ENCODE results near the gene NXPH4. TPM values are rescaled to one million over a fixed set of nuclear protein-coding genes. Genes with fewer than 3 reads are reported as not detected.

Gene NXPH4
- total RNA-seq, 4 donors from 2014 or later: not detected

DNA sequence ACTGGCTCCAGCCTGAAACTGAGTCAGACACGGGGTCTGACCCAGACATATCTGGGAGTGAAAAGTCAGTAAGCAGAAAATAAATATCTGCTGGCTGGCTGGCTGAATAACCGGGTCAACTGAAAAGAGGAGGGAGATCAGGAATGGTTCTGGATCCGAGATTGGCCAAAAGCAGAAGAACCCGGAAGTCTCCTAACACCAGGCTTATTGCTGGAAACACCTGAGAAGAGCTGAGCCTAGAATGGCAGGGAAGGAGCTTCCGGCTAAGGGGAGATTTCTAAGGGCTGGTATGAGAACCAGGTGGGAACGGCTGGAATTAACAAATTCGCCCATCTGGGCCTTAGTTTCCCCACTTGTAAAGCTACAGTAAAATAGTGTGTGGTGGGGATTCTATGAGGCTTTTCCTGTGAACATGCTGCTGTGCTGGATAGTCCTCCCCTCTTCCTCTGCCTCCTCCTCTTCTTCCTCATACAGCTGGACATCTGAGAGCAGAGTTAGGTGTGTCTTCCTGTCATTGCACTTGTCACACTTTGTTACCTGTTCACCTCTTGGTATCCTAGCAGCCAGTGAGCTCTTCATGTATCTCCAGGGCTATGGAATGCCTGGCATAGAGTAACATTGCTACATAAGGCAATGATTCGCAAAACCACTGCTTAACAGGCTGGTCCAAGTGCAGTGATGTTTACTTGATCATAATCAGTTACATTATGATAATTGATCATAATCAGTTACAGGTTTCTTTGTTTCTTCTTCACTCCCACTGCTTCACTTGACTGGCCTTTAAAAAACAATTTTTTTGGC lies 10.9 kb downstream of the NXPH4 start:
- no peak for DNase-seq (ENCODE audit: extremely low spot score)
- no peak overlapping the region for H3K4me3 ChIP-seq
- H3K4me1 ChIP-seq: peaks cover 21 to 49% (median 43%) of the 10 kb centered on the region in 4 donors
- no peak overlapping the region for H3K27ac ChIP-seq (replicated peaks in 1 of 4)
- no peaks in the 10 kb centered on the region for H3K9me3 ChIP-seq
- no peak for TF ChIP-seq EP300 (IDR thresholded peaks at IDR 0.05)
- TF ChIP-seq, protein P1, sequence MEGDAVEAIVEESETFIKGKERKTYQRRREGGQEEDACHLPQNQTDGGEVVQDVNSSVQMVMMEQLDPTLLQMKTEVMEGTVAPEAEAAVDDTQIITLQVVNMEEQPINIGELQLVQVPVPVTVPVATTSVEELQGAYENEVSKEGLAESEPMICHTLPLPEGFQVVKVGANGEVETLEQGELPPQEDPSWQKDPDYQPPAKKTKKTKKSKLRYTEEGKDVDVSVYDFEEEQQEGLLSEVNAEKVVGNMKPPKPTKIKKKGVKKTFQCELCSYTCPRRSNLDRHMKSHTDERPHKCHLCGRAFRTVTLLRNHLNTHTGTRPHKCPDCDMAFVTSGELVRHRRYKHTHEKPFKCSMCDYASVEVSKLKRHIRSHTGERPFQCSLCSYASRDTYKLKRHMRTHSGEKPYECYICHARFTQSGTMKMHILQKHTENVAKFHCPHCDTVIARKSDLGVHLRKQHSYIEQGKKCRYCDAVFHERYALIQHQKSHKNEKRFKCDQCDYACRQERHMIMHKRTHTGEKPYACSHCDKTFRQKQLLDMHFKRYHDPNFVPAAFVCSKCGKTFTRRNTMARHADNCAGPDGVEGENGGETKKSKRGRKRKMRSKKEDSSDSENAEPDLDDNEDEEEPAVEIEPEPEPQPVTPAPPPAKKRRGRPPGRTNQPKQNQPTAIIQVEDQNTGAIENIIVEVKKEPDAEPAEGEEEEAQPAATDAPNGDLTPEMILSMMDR (IDR thresholded peaks at IDR 0.05): no peak
- no peak for TF ChIP-seq POLR2AphosphoS5 (IDR thresholded peaks at IDR 0.05)
- no peak for TF ChIP-seq POLR2A (IDR thresholded peaks at IDR 0.05; ENCODE audit: low read depth)
- intact Hi-C loops (cut with DNase I): no loop called here
- WGBS: 66% methylated on average over 7 of the region's 8 CpGs
- peaks cover 3 to 54% (median 46%) of the 10 kb centered on the region in 4 donors for H3K27me3 ChIP-seq
- H3K36me3 ChIP-seq: peaks cover 7 to 16% (median 14%) of the 10 kb centered on the region in 4 donors

DNA sequence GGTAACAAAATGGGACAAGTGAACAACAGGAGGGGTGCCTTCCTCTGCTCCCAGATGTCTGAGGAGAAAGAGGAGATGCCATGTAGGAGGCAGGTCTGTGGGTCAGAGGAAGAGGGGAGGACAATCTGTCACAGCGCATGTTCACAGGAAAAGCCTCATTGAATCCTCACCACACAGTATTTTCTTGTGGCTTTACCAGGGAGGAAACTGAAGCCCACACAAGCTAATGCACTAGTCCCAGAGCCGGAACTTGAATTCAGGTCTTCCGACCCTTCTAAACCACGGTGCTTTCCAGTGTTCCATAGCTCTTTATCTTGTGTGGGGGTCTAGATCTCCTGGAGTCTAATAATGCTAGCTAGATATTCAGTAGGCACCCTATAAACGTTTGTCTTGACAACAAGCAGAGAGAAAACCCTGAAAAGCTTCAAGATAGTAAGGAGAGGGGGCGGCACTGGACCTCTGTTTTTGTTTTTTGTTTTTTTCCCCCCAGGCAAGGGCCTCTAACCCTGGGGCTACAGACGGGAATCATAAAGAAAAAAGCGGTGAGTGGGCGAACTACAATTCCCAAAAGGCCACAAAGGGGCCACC lies 12.5 kb downstream of the NXPH4 start:
- H3K27ac ChIP-seq (replicated peaks in 1 of 4): peak overlapping the region; percentile 55 to 71 (median 68)
- peak overlapping the region; percentile 57 to 65 (median 62) for H3K4me3 ChIP-seq
- no peak for DNase-seq (ENCODE audit: extremely low spot score)
- H3K36me3 ChIP-seq: peaks cover 23 to 32% (median 31%) of the 10 kb centered on the region in 4 donors
- H3K27me3 ChIP-seq: peaks cover 3 to 40% (median 31%) of the 10 kb centered on the region in 4 donors
- intact Hi-C loops (cut with DNase I): no loop called here
- 16% methylated on average over 9 of the region's 9 CpGs for WGBS
- no peak for TF ChIP-seq EP300 (IDR thresholded peaks at IDR 0.05)
- no peak for TF ChIP-seq POLR2A (IDR thresholded peaks at IDR 0.05; ENCODE audit: low read depth)
- no peak for TF ChIP-seq POLR2AphosphoS5 (IDR thresholded peaks at IDR 0.05)
- TF ChIP-seq, protein P1 (IDR thresholded peaks at IDR 0.05): peak in 2 of 3 experiments; percentile 23 to 37
- no peaks in the 10 kb centered on the region for H3K9me3 ChIP-seq
- peaks cover 21 to 49% (median 43%) of the 10 kb centered on the region in 4 donors for H3K4me1 ChIP-seq

DNA sequence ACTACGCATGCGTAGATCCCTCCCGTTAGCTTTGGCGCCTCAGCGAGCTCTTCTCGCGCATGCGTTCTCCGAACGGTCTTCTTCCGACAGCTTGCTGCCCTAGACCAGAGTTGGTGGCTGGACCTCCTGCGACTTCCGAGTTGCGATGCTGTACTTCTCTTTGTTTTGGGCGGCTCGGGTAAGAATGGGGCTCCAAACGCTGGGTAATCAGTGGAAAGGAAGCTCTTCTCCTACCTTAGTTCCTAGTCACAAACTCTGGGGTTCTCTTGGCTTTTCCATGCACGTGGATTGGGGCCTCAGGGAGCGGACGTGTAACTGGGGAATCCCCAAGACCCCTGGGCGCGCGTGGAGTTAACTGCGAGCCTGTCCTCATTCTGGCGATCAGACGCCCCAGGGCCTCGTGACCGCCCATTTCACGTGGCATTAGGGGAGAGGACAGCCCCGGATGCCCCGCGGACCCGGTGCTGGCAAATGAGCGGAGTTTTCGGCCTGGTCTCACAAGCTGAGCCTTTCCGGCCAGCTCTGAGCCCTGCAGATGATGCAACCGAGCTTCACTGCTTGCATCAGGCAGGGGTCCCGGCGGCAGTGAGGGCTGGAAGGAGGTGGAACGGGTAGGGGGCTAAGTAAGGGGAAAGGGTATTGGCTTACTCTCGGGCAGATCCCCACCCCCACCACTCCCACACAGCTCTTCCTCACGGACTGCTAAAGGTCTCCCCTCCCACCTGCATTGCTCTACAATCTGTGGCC lies 13.2 kb downstream of the NXPH4 start, which contains the start of gene SHMT2:
Gene SHMT2 (plus strand): TSS at position 78 of the 747 bp plus-strand sequence. CDS start 68 bp downstream, at position 146.
- 2% methylated on average over 24 of the region's 42 CpGs for WGBS
- Histone ChIP-seq H3K9me3 (no peaks in the 10 kb centered on the region), H3K4me3 (peak within 1 kb of the TSS; percentile 57 to 65 (median 62)), H3K27ac (replicated peaks in 1 of 4) (peak within 1 kb of the TSS; percentile 55 to 71 (median 68)), H3K27me3 (peaks cover 3 to 36% (median 25%) of the 10 kb centered on the region in 4 donors), H3K4me1 (peaks cover 21 to 46% (median 42%) of the 10 kb centered on the region in 4 donors), H3K36me3 (peaks cover 30 to 39% (median 37%) of the 10 kb centered on the region in 4 donors)
- intact Hi-C loops (cut with DNase I): no loop called here
- peak; percentile 97 for DNase-seq (ENCODE audit: extremely low spot score)
- TF ChIP-seq POLR2A (IDR thresholded peaks at IDR 0.05; ENCODE audit: low read depth) (no peak), POLR2AphosphoS5 (IDR thresholded peaks at IDR 0.05) (peak; percentile 57 to 83), EP300 (IDR thresholded peaks at IDR 0.05) (no peak)
- TF ChIP-seq, protein P1 (IDR thresholded peaks at IDR 0.05): peak in 1 of 3 experiments; percentile 50

DNA sequence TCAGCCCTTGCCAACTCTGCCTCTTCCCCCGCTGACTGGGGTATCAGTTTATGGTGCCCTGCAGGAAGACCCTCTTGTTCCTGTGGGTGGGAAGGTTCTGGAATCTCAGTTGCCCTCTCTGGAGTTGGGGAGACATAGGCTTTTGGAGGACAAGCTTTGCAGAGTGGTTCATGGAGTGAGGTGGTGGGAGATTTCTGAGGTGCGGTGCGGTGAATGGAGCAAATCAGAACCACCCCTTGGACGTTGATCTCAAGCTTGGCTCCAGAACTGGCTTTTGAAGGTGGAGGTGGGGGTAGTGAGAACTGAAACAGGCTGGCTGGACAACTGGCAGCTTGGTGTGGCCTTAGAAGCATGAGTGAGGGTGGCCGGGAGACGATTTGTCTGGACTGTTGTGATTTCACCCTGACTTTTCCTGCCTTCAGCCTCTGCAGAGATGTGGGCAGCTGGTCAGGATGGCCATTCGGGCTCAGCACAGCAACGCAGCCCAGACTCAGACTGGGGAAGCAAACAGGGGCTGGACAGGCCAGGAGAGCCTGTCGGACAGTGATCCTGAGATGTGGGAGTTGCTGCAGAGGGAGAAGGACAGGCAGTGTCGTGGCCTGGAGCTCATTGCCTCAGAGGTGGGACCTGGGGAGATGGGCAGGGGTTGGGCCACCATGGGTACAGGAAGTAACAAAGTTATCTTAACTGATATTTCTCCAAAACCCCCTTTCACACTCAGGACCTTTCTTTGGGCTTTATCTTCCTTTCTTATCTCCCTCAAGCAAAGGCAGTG lies 14.0 kb downstream of the NXPH4 start:
- H3K9me3 ChIP-seq: no peaks in the 10 kb centered on the region
- intact Hi-C loops (cut with DNase I): no loop called here
- H3K27ac ChIP-seq (replicated peaks in 1 of 4): peak overlapping the region in 2 of 4 donors; percentile 55 to 69

More for the DNA sequence above, 14.0 kb downstream of the NXPH4 start:
- Histone ChIP-seq H3K4me1 (peaks cover 21 to 38% (median 34%) of the 10 kb centered on the region in 4 donors), H3K4me3 (peak overlapping the region; percentile 57 to 65 (median 62)), H3K27me3 (peaks cover 0 to 36% (median 17%) of the 10 kb centered on the region in 4 donors), H3K36me3 (peaks cover 30 to 43% (median 39%) of the 10 kb centered on the region in 4 donors)
- TF ChIP-seq EP300 (IDR thresholded peaks at IDR 0.05) (no peak), POLR2AphosphoS5 (IDR thresholded peaks at IDR 0.05) (no peak), POLR2A (IDR thresholded peaks at IDR 0.05; ENCODE audit: low read depth) (no peak)
- TF ChIP-seq, protein P1 (IDR thresholded peaks at IDR 0.05): no peak
- WGBS: 68% methylated on average over 10 of the region's 10 CpGs
- no peak for DNase-seq (ENCODE audit: extremely low spot score)

Measured in esophagus muscularis mucosa (tissue), 4 donors.